Hepatocyte (in vitro differentiated cells): ENCODE data around the gene MEGF8. TPM values are rescaled to one million over a fixed set of nuclear protein-coding genes. Genes with fewer than 3 reads are reported as not detected.
"Not testable (repeated sequence)": the region's sequence is repeated elsewhere in the genome, so short reads cannot be mapped to it uniquely, and the experiment has no call there.

ENCODE experiments used
- DNase-seq: peaks from one replicate; pipeline ENCODE4 v3.0.0-alpha.2; 2016; ENCODE audit warnings: low spot score
- H2AFZ ChIP-seq: fragments of 200-600 bp; sonication (generic); 2 replicates; pipeline ENCODE4 v1.6.0; 2016; ENCODE audit warnings: antibody characterized with exemption, mild to moderate bottlenecking
- H3K27ac ChIP-seq: fragments of 200-600 bp; sonication (generic); 2 replicates; pipeline ENCODE4 v1.5.1; 2016; ENCODE audit warnings: mild to moderate bottlenecking
- H3K27me3 ChIP-seq: fragments of 200-600 bp; sonication (generic); 2 replicates; pipeline ENCODE4 v1.6.1; 2016
- H3K36me3 ChIP-seq: fragments of 200-600 bp; sonication (generic); replicated peaks from 2 replicates; pipeline ENCODE4 v1.5.1; 2016; ENCODE audit warnings: low read depth; ENCODE audit not compliant: insufficient read depth
- H3K4me1 ChIP-seq: fragments of 200-600 bp; sonication (generic); 2 replicates; pipeline ENCODE4 v1.5.1; 2016; ENCODE audit warnings: mild to moderate bottlenecking, moderate library complexity; ENCODE audit not compliant: insufficient read depth
- H3K4me2 ChIP-seq: fragments of 200-600 bp; sonication (generic); 2 replicates; pipeline ENCODE4 v1.6.0; 2016
- H3K4me3 ChIP-seq: fragments of 200-600 bp; sonication (generic); 2 replicates; pipeline ENCODE4 v1.5.1; 2016; ENCODE audit warnings: mild to moderate bottlenecking
- H3K79me2 ChIP-seq: fragments of 200-600 bp; sonication (generic); 2 replicates; pipeline ENCODE4 v1.6.0; 2017; ENCODE audit warnings: mild to moderate bottlenecking
- H3K9me2 ChIP-seq: fragments of 200-600 bp; sonication (generic); replicated peaks from 2 replicates; pipeline ENCODE4 v1.6.0; 2017; ENCODE audit warnings: mild to moderate bottlenecking; ENCODE audit not compliant: insufficient read depth
- H3K9me3 ChIP-seq: fragments of 200-600 bp; sonication (generic); 2 replicates; pipeline ENCODE4 v1.5.1; 2016; ENCODE audit warnings: low read depth, mild to moderate bottlenecking
- H4K20me1 ChIP-seq: fragments of 200-600 bp; sonication (generic); 2 replicates; pipeline ENCODE4 v1.6.0; 2016; ENCODE audit warnings: mild to moderate bottlenecking; ENCODE audit not compliant: insufficient read depth, poor library complexity, severe bottlenecking
- CTCF ChIP-seq: fragments of 200-600 bp; sonication (generic); IDR thresholded peaks from 2 replicates; pipeline ENCODE4 v1.5.1; 2016; ENCODE audit warnings: antibody characterized with exemption, mild to moderate bottlenecking; ENCODE audit not compliant: poor library complexity
- EZH2 ChIP-seq: fragments of 200-600 bp; sonication (generic); IDR thresholded peaks from 2 replicates; pipeline ENCODE4 v1.6.1; 2016; ENCODE audit warnings: antibody characterized with exemption, mild to moderate bottlenecking, borderline replicate concordance
- EZH2phosphoT487 ChIP-seq: fragments of 200-600 bp; sonication (generic); IDR thresholded peaks from one replicate; pipeline ENCODE4 v1.6.1; 2018; ENCODE audit warnings: antibody characterized with exemption, mild to moderate bottlenecking, low read depth, moderate library complexity; ENCODE audit not compliant: unreplicated experiment, severe bottlenecking
- WGBS: methylation state at CpG from one replicate; pipeline ENCODE4 v1.1.6; 2016; ENCODE audit warnings: low lambda C conversion rate; ENCODE audit errors: missing lambda C conversion rate; 5-methylcytosine and 5-hydroxymethylcytosine counted together
- polyA plus RNA-seq: library from polyadenylated mRNA; unstranded; fragments of >200 nt; fragmentation: Nextera tagmentation; extraction: Ambion mirVana; gene quantifications from 2 replicates; pipeline ENCODE4 v1.2.1, GENCODE V29; 2016
- total RNA-seq: library from RNA; depleted of rRNA; stranded (reverse); fragments of >200 nt; gene quantifications from 2 replicates; pipeline ENCODE4 v1.2.3, GENCODE V29; 2014

MEGF8 gene
- total and polyA plus RNA-seq, 2 experiments from 2014 or later = 8.3 to 19.2 TPM

- 67% methylated on average over 2 of the region's 2 CpGs for WGBS
- Histone ChIP-seq H2AFZ (no peak overlapping the region), H3K4me3 (no peak overlapping the region), H3K36me3 (no peaks in the 10 kb centered on the region), H3K9me2 (no peaks in the 10 kb centered on the region), H3K27me3 (no peaks in the 10 kb centered on the region), H3K79me2 (peaks cover 67% of the 10 kb centered on the region), H4K20me1 (peaks cover 3% of the 10 kb centered on the region), H3K27ac (peak overlapping the region; percentile 12), H3K4me1 (peaks cover 20% of the 10 kb centered on the region), H3K4me2 (no peak overlapping the region), H3K9me3 (no peaks in the 10 kb centered on the region)
- TF ChIP-seq EZH2 (no peak), EZH2phosphoT487 (no peak), CTCF (no peak)
- DNase-seq = no peak
These were observed 4.8 kb downstream of the MEGF8 start for GRCh38 chr19:42330241-42330711.

- 94% methylated on average over 3 of the region's 3 CpGs for WGBS
- not testable (repeated sequence) for H3K9me2 ChIP-seq
These were observed 5.9 kb downstream of the MEGF8 start for GRCh38 chr19:42331333-42331732.

GRCh38 chr19:42332059-42332458 is 6.6 kb downstream of the MEGF8 start:
- Histone ChIP-seq H3K79me2 (peaks cover 53% of the 10 kb centered on the region), H3K4me2 (no peak overlapping the region), H4K20me1 (peaks cover 3% of the 10 kb centered on the region), H3K9me3 (no peaks in the 10 kb centered on the region), H3K27ac (no peak overlapping the region), H3K4me3 (no peak overlapping the region), H3K9me2 (no peaks in the 10 kb centered on the region), H3K4me1 (peaks cover 12% of the 10 kb centered on the region), H3K36me3 (no peaks in the 10 kb centered on the region), H2AFZ (no peak overlapping the region), H3K27me3 (no peaks in the 10 kb centered on the region)
- DNase-seq = no peak
- 89% methylated on average over 4 of the region's 6 CpGs for WGBS
- no peak for TF ChIP-seq EZH2phosphoT487
- TF ChIP-seq CTCF = no peak
- no peak for TF ChIP-seq EZH2

More at GRCh38 chr19:42331333-42331732, 5.9 kb downstream of the MEGF8 start:
- peaks cover 19% of the 10 kb centered on the region for H3K4me1 ChIP-seq
- not testable (repeated sequence) for H3K36me3 ChIP-seq, H3K4me2 ChIP-seq, H3K27ac ChIP-seq, H2AFZ ChIP-seq, H3K9me3 ChIP-seq, DNase-seq, H3K4me3 ChIP-seq, H4K20me1 ChIP-seq, H3K27me3 ChIP-seq
- H3K79me2 ChIP-seq = peaks cover 60% of the 10 kb centered on the region

GRCh38 chr19:42333018-42333417 is 7.6 kb downstream of the MEGF8 start:
- DNase-seq = no peak
- Histone ChIP-seq H3K36me3 (no peaks in the 10 kb centered on the region), H4K20me1 (peaks cover 3% of the 10 kb centered on the region), H3K27ac (no peak overlapping the region), H3K79me2 (peaks cover 44% of the 10 kb centered on the region), H3K27me3 (no peaks in the 10 kb centered on the region), H3K4me3 (no peak overlapping the region), H3K4me1 (peaks cover 5% of the 10 kb centered on the region), H2AFZ (no peak overlapping the region), H3K9me2 (no peaks in the 10 kb centered on the region), H3K9me3 (no peaks in the 10 kb centered on the region), H3K4me2 (no peak overlapping the region)
- no peak for TF ChIP-seq CTCF
- no peak for TF ChIP-seq EZH2phosphoT487
- no peak for TF ChIP-seq EZH2
- 83% methylated on average over 3 of the region's 3 CpGs for WGBS
